Measurements from ENCODE around the gene TMEM88. TPM values are rescaled to one million over a fixed set of nuclear protein-coding genes. Genes with fewer than 3 reads are reported as not detected.

Gene TMEM88
- total RNA-seq, 2 experiments from 2014 or later: 29.3 to 29.6 TPM

- H3K4me1 Mint-ChIP-seq (ENCODE audit: low read depth): peaks cover 36% of the 10 kb centered on the region
- H3K27me3 ChIP-seq (ENCODE audit: control insufficient read depth in 1 of 2, insufficient read depth in 2 of 2, low read length in 2 of 2): no peaks in the 10 kb centered on the region
- H3K4me3 ChIP-seq (ENCODE audit: low read length): peak overlapping the region; percentile 82
- peak; percentile 0 for ATAC-seq (ENCODE audit: poor library complexity)
- H3K4me1 ChIP-seq (ENCODE audit: insufficient read depth, low read length): peaks cover 56% of the 10 kb centered on the region
- H3K27me3 Mint-ChIP-seq: peaks cover 4% of the 10 kb centered on the region
- peak overlapping the region; percentile 98 to 100 for H3K27ac ChIP-seq (ENCODE audit: low read depth in 1 of 2, low read length in 2 of 2)
- H3K27ac Mint-ChIP-seq: peak overlapping the region; percentile 98
- H3K4me3 Mint-ChIP-seq: peak overlapping the region; percentile 91
- peaks cover 26% of the 10 kb centered on the region for H3K36me3 Mint-ChIP-seq (ENCODE audit: low read depth)
- ChIA-PET POLR2A (interaction anchor here (0.5 to 4.8 kb wide), 22 partner anchors 9 to 497 kb away, joined by 3 to 83 read pairs (median 6); partner anchors contain the start of genes CNTROB, CYB5D1, MPDU1 and NAA38), CTCF (interaction anchor here (0.7 to 2.9 kb wide), 14 partner anchors 9 to 156 kb away, joined by 3 to 28 read pairs (median 4); partner anchors contain the start of genes CYB5D1 and NAA38)
- H3K36me3 ChIP-seq (ENCODE audit: insufficient read depth, low read length): no peaks in the 10 kb centered on the region
- H3K9me3 Mint-ChIP-seq: no peaks in the 10 kb centered on the region
- DNase-seq: peak in 11 of 14 experiments; percentile 45 to 85 (median 57)
- no peaks in the 10 kb centered on the region for H3K9me3 ChIP-seq (ENCODE audit: control insufficient read depth in 1 of 2, insufficient read depth in 1 of 2, low read length in 2 of 2)
- intact Hi-C loops (cut with DNase I, micrococcal nuclease): loop anchor here (1.0 to 10.0 kb wide), 5 partner anchors 8 to 320 kb away; partner anchors contain the start of gene PER1 (in 1 of the 2)
- TF ChIP-seq CTCF (IDR thresholded peaks at IDR 0.05): no peak
These were observed 20.3 kb upstream of the TMEM88 start for GRCh38 chr17:7834542-7834956.

GRCh38 chr17:7834957-7835813, 19.7 kb upstream of the TMEM88 start:
- Histone ChIP-seq H3K27ac (ENCODE audit: low read depth in 1 of 2, low read length in 2 of 2) (peak overlapping the region; percentile 98 to 100), H3K4me1 (ENCODE audit: insufficient read depth, low read length) (peaks cover 62% of the 10 kb centered on the region), H3K4me3 (ENCODE audit: low read length) (peak overlapping the region; percentile 82), H3K9me3 (ENCODE audit: control insufficient read depth in 1 of 2, insufficient read depth in 1 of 2, low read length in 2 of 2) (no peaks in the 10 kb centered on the region), H3K27me3 (ENCODE audit: control insufficient read depth in 1 of 2, insufficient read depth in 2 of 2, low read length in 2 of 2) (no peaks in the 10 kb centered on the region), H3K36me3 (ENCODE audit: insufficient read depth, low read length) (peaks cover 3% of the 10 kb centered on the region)
- DNase-seq: peak; percentile 74 to 98 (median 86)
- intact Hi-C loops (cut with DNase I, micrococcal nuclease): loop anchor here (1.0 to 10.0 kb wide), 9 partner anchors 7 to 322 kb away; partner anchors contain the start of genes NAA38 (in 2 of the 2), PER1 (in 1 of the 2), TP53 (in 1 of the 2) and WRAP53 (in 1 of the 2)
- no peaks in the 10 kb centered on the region for H3K9me3 Mint-ChIP-seq
- H3K27me3 Mint-ChIP-seq: peaks cover 4% of the 10 kb centered on the region
- peak; percentile 84 for TF ChIP-seq CTCF (IDR thresholded peaks at IDR 0.05)
- ChIA-PET CTCF (interaction anchor here (0.5 to 2.9 kb wide), 20 partner anchors 8 to 155 kb away, joined by 3 to 28 read pairs (median 4); partner anchors contain the start of genes CYB5D1, NAA38 and WRAP53), POLR2A (interaction anchor here (0.5 to 4.8 kb wide), 27 partner anchors 10 to 1131 kb away, joined by 3 to 83 read pairs (median 5); partner anchors contain the start of genes CNTROB, CTC1, CYB5D1 and MPDU1)
- H3K4me3 Mint-ChIP-seq: peak overlapping the region; percentile 93
- peak overlapping the region; percentile 98 for H3K27ac Mint-ChIP-seq
- peaks cover 42% of the 10 kb centered on the region for H3K4me1 Mint-ChIP-seq (ENCODE audit: low read depth)
- peak; percentile 54 for ATAC-seq (ENCODE audit: poor library complexity)
- H3K36me3 Mint-ChIP-seq (ENCODE audit: low read depth): peaks cover 30% of the 10 kb centered on the region
